Posterior vena cava (tissue), 2 donors: Measurements from ENCODE around the gene KRTAP20-3. TPM values are rescaled to one million over a fixed set of nuclear protein-coding genes. Genes with fewer than 3 reads are reported as not detected.

Experiments
- DNase-seq: peaks from one replicate; pipeline ENCODE4 v3.0.0-alpha.2; 2020; ENCODE audit warnings: low spot score
- intact Hi-C, 2 donors: fragments of 100-400 bp; cut with DNase I; formaldehyde crosslinking; loops; one replicate each; pipeline versions ENCODE4 v1.14.1 to v1.14.2; 2022 to 2023
- total RNA-seq, 2 donors: library from RNA; stranded (reverse); fragmentation: NEBNext Ultra II Directional; extraction: Animal tissue kit (Norgen Biotek cat#: 25700); gene quantifications; one replicate each; pipeline ENCODE4 v1.2.1, GENCODE V29; 2021
- donor health status: DM: yes; HTN: yes; CAD: no.
- donor health status: DM: yes; HTN: yes; CAD: no.

KRTAP20-3 gene
- total RNA-seq, 2 donors from 2014 or later: not detected

- intact Hi-C loops: no loop called here
- DNase-seq: no peak
Observed at GRCh38 chr21:30674312-30674711, 31.6 kb downstream of the KRTAP20-3 start.

GRCh38 chr21:30676737-30677136 lies 34.1 kb downstream of the KRTAP20-3 start:
- intact Hi-C loops: no loop called here
- no peak for DNase-seq

- DNase-seq: no peak
- intact Hi-C loops: no loop called here
Observed at GRCh38 chr21:30680586-30680985, 37.9 kb downstream of the KRTAP20-3 start.

- intact Hi-C loops: no loop called here
- DNase-seq: no peak
Observed at GRCh38 chr21:30684506-30684905, 41.8 kb downstream of the KRTAP20-3 start.

- intact Hi-C loops: no loop called here
- no peak for DNase-seq
Observed at GRCh38 chr21:30689822-30690221, 47.2 kb downstream of the KRTAP20-3 start.

Other genes starting within 250 kb of the KRTAP20-3 start
- not detected for gene KRTAP13-1, start 246.8 kb upstream of the KRTAP20-3 start, total RNA-seq
- gene KRTAP13-3, start 216.9 kb upstream of the KRTAP20-3 start, total RNA-seq: not detected
- not detected for gene KRTAP13-4, start 212.6 kb upstream of the KRTAP20-3 start, total RNA-seq
- not detected for gene KRTAP15-1, start 202.6 kb upstream of the KRTAP20-3 start, total RNA-seq
- gene KRTAP19-1, start 162.5 kb upstream of the KRTAP20-3 start, total RNA-seq: not detected
- gene KRTAP19-2, start 155.4 kb upstream of the KRTAP20-3 start, total RNA-seq: not detected
- not detected for gene KRTAP19-3, start 150.9 kb upstream of the KRTAP20-3 start, total RNA-seq
- not detected for gene KRTAP19-4, start 145.7 kb upstream of the KRTAP20-3 start, total RNA-seq
- gene KRTAP19-5, start 140.7 kb upstream of the KRTAP20-3 start, total RNA-seq: not detected
- not detected for gene KRTAP19-6, start 101.0 kb upstream of the KRTAP20-3 start, total RNA-seq
- gene KRTAP19-7, start 81.5 kb upstream of the KRTAP20-3 start, total RNA-seq: not detected
- gene KRTAP22-2, start 52.5 kb upstream of the KRTAP20-3 start, total RNA-seq: not detected
- not detected for gene KRTAP6-3, start 50.4 kb upstream of the KRTAP20-3 start, total RNA-seq
- not detected for gene KRTAP6-2, start 44.0 kb upstream of the KRTAP20-3 start, total RNA-seq
- not detected for gene KRTAP22-1, start 41.8 kb upstream of the KRTAP20-3 start, total RNA-seq
- gene KRTAP6-1, start 28.9 kb upstream of the KRTAP20-3 start, total RNA-seq: not detected
- gene KRTAP20-1, start 26.4 kb upstream of the KRTAP20-3 start, total RNA-seq: not detected
- gene KRTAP20-4, start 22.2 kb upstream of the KRTAP20-3 start, total RNA-seq: not detected
- gene KRTAP20-2, start 7.7 kb upstream of the KRTAP20-3 start, total RNA-seq: not detected
- not detected for gene KRTAP21-3, start 75.9 kb downstream of the KRTAP20-3 start, total RNA-seq
- not detected for gene KRTAP21-2, start 104.4 kb downstream of the KRTAP20-3 start, total RNA-seq
- gene KRTAP21-1, start 112.6 kb downstream of the KRTAP20-3 start, total RNA-seq: not detected
- not detected for gene KRTAP8-1, start 170.4 kb downstream of the KRTAP20-3 start, total RNA-seq
- not detected for gene KRTAP7-1, start 186.9 kb downstream of the KRTAP20-3 start, total RNA-seq
- not detected for gene KRTAP11-1, start 238.7 kb downstream of the KRTAP20-3 start, total RNA-seq